MCF 10A (cell line): ENCODE data around the gene CARD11. TPM values are rescaled to one million over a fixed set of nuclear protein-coding genes. Genes with fewer than 3 reads are reported as not detected.

Experiments used
- BruUV-seq: library from RNA; stranded (reverse); fragments of 400-500 nt; replicated peaks from 2 replicates; lab custom pipeline; 2021; lab: Mats Ljungman, UMichigan
- CTCF ChIA-PET: fragments of 300-600 bp; sonication (Branson Sonifier 250); formaldehyde crosslinking; extraction: SDS; loops from one replicate; lab custom pipeline; 2021; ENCODE audit warnings: antibody characterized with exemption, inconsistent platforms; lab: Yijun Ruan, JAX
- POLR2A ChIA-PET: fragments of 300-600, 350-650 bp; sonication (Branson Sonifier 250); formaldehyde crosslinking; extraction: SDS; loops from one replicate; lab custom pipeline; 2020; ENCODE audit warnings: antibody characterized with exemption, inconsistent platforms; lab: Yijun Ruan, JAX
- DNase-seq: peaks from one replicate; pipeline ENCODE4 v3.0.0-alpha.2; 2018; ENCODE audit not compliant: unreplicated experiment
- H3K27ac Mint-ChIP-seq: one replicate; pipeline ENCODE4 v1.8.0; 2022; ENCODE audit warnings: mild to moderate bottlenecking, low read depth, mixed read lengths; ENCODE audit not compliant: unreplicated experiment
- H3K27me3 Mint-ChIP-seq: one replicate; pipeline ENCODE4 v1.8.0; 2022; ENCODE audit warnings: mixed read lengths; ENCODE audit not compliant: insufficient read depth, unreplicated experiment
- H3K36me3 Mint-ChIP-seq: one replicate; pipeline ENCODE4 v1.8.0; 2022; ENCODE audit warnings: mild to moderate bottlenecking, moderate library complexity, mixed read lengths; ENCODE audit not compliant: insufficient read depth, unreplicated experiment
- H3K4me1 Mint-ChIP-seq: one replicate; pipeline ENCODE4 v1.8.0; 2022; ENCODE audit warnings: mixed read lengths; ENCODE audit not compliant: insufficient read depth, unreplicated experiment
- H3K4me3 Mint-ChIP-seq: one replicate; pipeline ENCODE4 v1.8.0; 2022; ENCODE audit warnings: mild to moderate bottlenecking, moderate library complexity, mixed read lengths; ENCODE audit not compliant: unreplicated experiment
- H3K9me3 Mint-ChIP-seq: one replicate; pipeline ENCODE4 v1.8.0; 2022; ENCODE audit warnings: mixed read lengths; ENCODE audit not compliant: unreplicated experiment
- intact Hi-C: fragments of 100-400 bp; cut with micrococcal nuclease; formaldehyde crosslinking; loops from 2 replicates; pipeline ENCODE4 v1.14.1; 2022
- total RNA-seq: library from RNA; stranded (reverse); gene quantifications from 2 replicates; pipeline ENCODE4 v1.2.3, GENCODE V29; 2022
- TF ChIP-seq, protein P1 (sequence below): fragments of 200-600 bp; IDR thresholded peaks from one replicate; pipeline ENCODE4 v1.8.0; 2022; ENCODE audit warnings: antibody characterized with exemption, mild to moderate bottlenecking; ENCODE audit not compliant: unreplicated experiment

The CARD11 gene
- total RNA-seq, 1 experiment from 2014 or later: not detected

DNA sequence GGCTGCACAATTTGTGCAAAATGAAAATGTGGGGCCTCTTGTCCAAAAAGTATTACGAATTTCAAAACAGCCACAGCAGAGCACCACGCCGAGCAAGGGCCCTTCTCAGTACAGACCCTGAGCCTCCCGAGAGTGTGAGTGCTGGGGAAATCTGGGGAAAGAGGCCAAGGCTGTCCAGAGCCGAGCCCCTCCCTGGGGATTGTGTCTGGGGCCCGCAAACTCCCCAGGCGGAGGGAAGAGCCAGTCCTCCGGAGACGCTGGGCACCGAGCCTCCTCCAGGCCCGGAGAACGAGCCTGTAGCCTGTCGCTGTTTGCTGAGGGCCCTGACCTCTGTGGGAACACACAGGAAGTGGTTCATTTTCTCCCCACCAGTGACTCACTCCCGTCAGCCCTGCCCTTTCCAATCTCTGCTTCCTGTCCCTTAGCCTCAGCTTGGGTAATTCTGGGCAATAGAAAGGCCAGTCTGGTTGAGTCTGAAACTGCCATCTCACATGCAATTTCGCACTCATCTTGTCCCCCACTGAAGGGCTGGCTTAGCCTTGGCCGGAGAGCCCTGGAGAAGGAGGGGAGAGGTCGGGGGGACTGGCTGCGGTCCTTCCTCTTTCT is 180.1 kb downstream of the CARD11 start:
- Mint-ChIP-seq H3K4me3 (peak overlapping the region; percentile 72), H3K27me3 (no peaks in the 10 kb centered on the region), H3K27ac (peak overlapping the region; percentile 98), H3K9me3 (no peaks in the 10 kb centered on the region), H3K36me3 (no peaks in the 10 kb centered on the region), H3K4me1 (peaks cover 14% of the 10 kb centered on the region)
- BruUV-seq: no TSS peak
- peak; percentile 95 for DNase-seq
- ChIA-PET POLR2A (interaction anchor here (1.7 kb wide), 1 partner anchor 43 kb away, joined by 9 read pairs; no protein-coding TSS in a partner anchor), CTCF (interaction anchor here (0.7 to 1.8 kb wide), 6 partner anchors 291 to 1814 kb away, joined by 3 to 4 read pairs (median 4); no protein-coding TSS in a partner anchor)
- TF ChIP-seq, protein P1, sequence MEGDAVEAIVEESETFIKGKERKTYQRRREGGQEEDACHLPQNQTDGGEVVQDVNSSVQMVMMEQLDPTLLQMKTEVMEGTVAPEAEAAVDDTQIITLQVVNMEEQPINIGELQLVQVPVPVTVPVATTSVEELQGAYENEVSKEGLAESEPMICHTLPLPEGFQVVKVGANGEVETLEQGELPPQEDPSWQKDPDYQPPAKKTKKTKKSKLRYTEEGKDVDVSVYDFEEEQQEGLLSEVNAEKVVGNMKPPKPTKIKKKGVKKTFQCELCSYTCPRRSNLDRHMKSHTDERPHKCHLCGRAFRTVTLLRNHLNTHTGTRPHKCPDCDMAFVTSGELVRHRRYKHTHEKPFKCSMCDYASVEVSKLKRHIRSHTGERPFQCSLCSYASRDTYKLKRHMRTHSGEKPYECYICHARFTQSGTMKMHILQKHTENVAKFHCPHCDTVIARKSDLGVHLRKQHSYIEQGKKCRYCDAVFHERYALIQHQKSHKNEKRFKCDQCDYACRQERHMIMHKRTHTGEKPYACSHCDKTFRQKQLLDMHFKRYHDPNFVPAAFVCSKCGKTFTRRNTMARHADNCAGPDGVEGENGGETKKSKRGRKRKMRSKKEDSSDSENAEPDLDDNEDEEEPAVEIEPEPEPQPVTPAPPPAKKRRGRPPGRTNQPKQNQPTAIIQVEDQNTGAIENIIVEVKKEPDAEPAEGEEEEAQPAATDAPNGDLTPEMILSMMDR: no peak
- intact Hi-C loops: loop anchor here (2.0 to 5.0 kb wide), 2 partner anchors 106 to 785 kb away; no protein-coding TSS in a partner anchor

DNA sequence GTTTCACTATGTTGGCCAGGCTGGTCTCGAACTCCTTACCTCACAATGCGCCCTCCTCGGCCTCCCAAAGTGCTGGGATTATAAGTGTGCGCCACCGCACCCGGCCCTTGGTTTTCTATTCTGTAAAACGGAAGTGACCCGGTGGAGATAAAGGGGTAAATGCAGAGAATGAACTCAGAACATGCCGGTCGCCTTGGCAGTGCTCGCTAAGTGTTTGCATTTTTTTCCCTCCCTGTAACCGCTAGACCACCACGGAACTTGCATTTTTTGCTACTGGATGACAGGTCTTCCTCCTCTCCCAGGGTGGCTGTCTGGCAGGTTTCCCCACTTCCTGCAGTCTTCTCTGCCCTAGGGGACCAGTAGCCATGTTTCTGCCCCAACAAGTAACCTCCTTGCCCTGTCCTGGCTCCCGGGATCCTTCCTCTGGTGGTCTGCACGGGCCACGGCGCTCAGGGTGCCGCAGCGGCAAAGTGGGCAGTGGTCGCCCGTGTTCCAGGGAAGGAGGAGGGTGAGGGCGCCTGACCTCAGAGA is 180.8 kb downstream of the CARD11 start:
- CTCF ChIA-PET: interaction anchor here (0.7 kb wide), 1 partner anchor 1289 kb away, joined by 3 read pairs; no protein-coding TSS in a partner anchor
- intact Hi-C loops: loop anchor here (5.0 kb wide), 1 partner anchor 106 kb away; no protein-coding TSS in a partner anchor

DNA sequence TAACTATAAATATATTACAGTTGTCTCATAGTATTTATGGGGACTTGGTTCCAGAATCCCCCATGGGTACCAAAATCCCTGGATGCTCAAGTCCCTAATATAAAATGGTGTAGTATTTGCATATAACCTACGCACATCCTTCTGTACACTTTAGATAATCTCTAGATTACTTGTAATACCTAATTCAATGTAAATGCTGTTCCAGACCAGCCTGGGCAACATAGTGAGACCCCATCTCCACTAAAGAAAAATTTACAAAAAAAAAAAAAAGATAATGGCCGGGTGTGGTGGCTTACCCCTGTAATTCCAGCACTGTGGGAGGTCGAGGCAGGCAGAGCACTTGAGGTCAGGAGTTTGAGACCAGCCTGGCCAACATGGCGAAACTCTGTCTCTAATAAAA is 182.2 kb downstream of the CARD11 start:
- H3K27me3 Mint-ChIP-seq: no peaks in the 10 kb centered on the region
- no peak overlapping the region for H3K4me3 Mint-ChIP-seq
- no peak overlapping the region for H3K27ac Mint-ChIP-seq
- TF ChIP-seq, protein P1: no peak
- no TSS peak for BruUV-seq
- H3K9me3 Mint-ChIP-seq: no peaks in the 10 kb centered on the region
- H3K36me3 Mint-ChIP-seq: no peaks in the 10 kb centered on the region
- ChIA-PET CTCF (interaction anchor here (0.5 to 0.6 kb wide), 2 partner anchors 340 to 1778 kb away, joined by 3 read pairs; no protein-coding TSS in a partner anchor), POLR2A (no interaction called here)
- intact Hi-C loops: loop anchor here (5.0 kb wide), 1 partner anchor 104 kb away; no protein-coding TSS in a partner anchor
- H3K4me1 Mint-ChIP-seq: peaks cover 14% of the 10 kb centered on the region
- no peak for DNase-seq

More for the DNA sequence above, 180.8 kb downstream of the CARD11 start:
- H3K27me3 Mint-ChIP-seq: no peaks in the 10 kb centered on the region
- H3K9me3 Mint-ChIP-seq: no peaks in the 10 kb centered on the region
- no TSS peak for BruUV-seq
- TF ChIP-seq, protein P1: no peak
- POLR2A ChIA-PET: no interaction called here
- H3K4me3 Mint-ChIP-seq: no peak overlapping the region
- H3K4me1 Mint-ChIP-seq: peaks cover 14% of the 10 kb centered on the region
- no peak for DNase-seq
- H3K36me3 Mint-ChIP-seq: no peaks in the 10 kb centered on the region
- H3K27ac Mint-ChIP-seq: peak overlapping the region; percentile 98

- H3K36me3 Mint-ChIP-seq: no peaks in the 10 kb centered on the region
- H3K27ac Mint-ChIP-seq: no peak overlapping the region
- no peak overlapping the region for H3K4me3 Mint-ChIP-seq
- no peaks in the 10 kb centered on the region for H3K27me3 Mint-ChIP-seq
- BruUV-seq: no TSS peak
- no peaks in the 10 kb centered on the region for H3K9me3 Mint-ChIP-seq
- intact Hi-C loops: loop anchor here (5.0 kb wide), 1 partner anchor 103 kb away; no protein-coding TSS in a partner anchor
- DNase-seq: no peak
- peaks cover 14% of the 10 kb centered on the region for H3K4me1 Mint-ChIP-seq
- POLR2A ChIA-PET: no interaction called here
- TF ChIP-seq, protein P1: no peak
- CTCF ChIA-PET: no interaction called here
Observed at GRCh38 chr7:2860627-2861133, 183.0 kb downstream of the CARD11 start.
